ENCODE measurements around the gene GBGT1. TPM values are rescaled to one million over a fixed set of nuclear protein-coding genes. Genes with fewer than 3 reads are reported as not detected.
A peak's percentile ranks its signal among the peaks of the same experiment; 100 is the strongest.

GBGT1 gene
- total and polyA plus RNA-seq, 10 donors, result 9.2 to 52.8 (median 30.7) TPM

GRCh38 chr9:133154097-133154989 is 9.4 kb downstream of the GBGT1 start:
- 89 to 94% (median 90%) methylated on average over 12 to 13 of the region's 13 CpGs for WGBS, 5 donors
- H3K27ac ChIP-seq, result no peak overlapping the region
- no peak overlapping the region for H3K4me3 ChIP-seq
- peak; percentile 65 for DNase-seq
- H3K4me1 ChIP-seq, result peaks cover 0 to 12% (median 6%) of the 10 kb centered on the region in 6 donors
- no peak for TF ChIP-seq POLR2AphosphoS5 (IDR thresholded peaks at IDR 0.05)
- H3K36me3 ChIP-seq, result peaks cover 0 to 55% (median 2%) of the 10 kb centered on the region in 6 donors
- no peaks in the 10 kb centered on the region for H3K9me3 ChIP-seq
- intact Hi-C loops (cut with DNase I; ENCODE audit: low total_unique reads), result no loop called here
- no peaks in the 10 kb centered on the region for H3K27me3 ChIP-seq (replicated peaks in 1 of 7)

- H3K4me1 ChIP-seq, result peaks cover 0 to 17% (median 9%) of the 10 kb centered on the region in 6 donors
- TF ChIP-seq CTCF (IDR thresholded peaks at IDR 0.05 in 8 of 11, conservative IDR thresholded peaks at IDR 0.05 in 3 of 11) (no peak), POLR2A (IDR thresholded peaks at IDR 0.05) (no peak), POLR2AphosphoS5 (IDR thresholded peaks at IDR 0.05) (peak in 2 of 3 donors; percentile 37 to 51)
- no peak overlapping the region for H3K4me3 ChIP-seq
- peaks cover 0 to 48% (median 2%) of the 10 kb centered on the region in 6 donors for H3K36me3 ChIP-seq
- DNase-seq, result peak; percentile 74
- 75 to 83% (median 80%) methylated on average over 27 to 36 of the region's 36 CpGs for WGBS, 5 donors
- H3K27me3 ChIP-seq (replicated peaks in 1 of 7), result no peaks in the 10 kb centered on the region
- intact Hi-C loops (cut with DNase I; ENCODE audit: low total_unique reads), result no loop called here
- no peaks in the 10 kb centered on the region for H3K9me3 ChIP-seq
- no peak overlapping the region for H3K27ac ChIP-seq
Observed at GRCh38 chr9:133153227-133154096, 10.3 kb downstream of the GBGT1 start.

- no peak overlapping the region for H3K4me3 ChIP-seq
- 82 to 93% (median 88%) methylated on average over 13 to 14 of the region's 14 CpGs for WGBS, 5 donors
- intact Hi-C loops (cut with DNase I; ENCODE audit: low total_unique reads), result no loop called here
- H3K36me3 ChIP-seq, result peaks cover 0 to 33% (median 2%) of the 10 kb centered on the region in 6 donors
- DNase-seq, result no peak
- H3K27me3 ChIP-seq (replicated peaks in 1 of 7), result no peaks in the 10 kb centered on the region
- peaks cover 9 to 33% (median 25%) of the 10 kb centered on the region in 6 donors for H3K4me1 ChIP-seq
- TF ChIP-seq POLR2AphosphoS5 (IDR thresholded peaks at IDR 0.05) (peak in 1 of 3 donors; percentile 43), CTCF (IDR thresholded peaks at IDR 0.05 in 8 of 11, conservative IDR thresholded peaks at IDR 0.05 in 3 of 11) (no peak)
- no peak overlapping the region for H3K27ac ChIP-seq
- H3K9me3 ChIP-seq, result no peaks in the 10 kb centered on the region
Observed at GRCh38 chr9:133151601-133152525, 11.9 kb downstream of the GBGT1 start.

- WGBS, 5 donors, result 91 to 98% (median 94%) methylated on average over 6 of the region's 6 CpGs
- TF ChIP-seq POLR2AphosphoS5 (IDR thresholded peaks at IDR 0.05), result peak in 2 of 3 donors; percentile 22 to 61
- no peak for TF ChIP-seq CTCF (IDR thresholded peaks at IDR 0.05 in 8 of 11, conservative IDR thresholded peaks at IDR 0.05 in 3 of 11)
- no peak for DNase-seq
- intact Hi-C loops (cut with DNase I; ENCODE audit: low total_unique reads), result no loop called here
- H3K4me3 ChIP-seq, result no peak overlapping the region
- H3K36me3 ChIP-seq, result peaks cover 0 to 28% (median 2%) of the 10 kb centered on the region in 6 donors
- H3K4me1 ChIP-seq, result peaks cover 9 to 36% (median 26%) of the 10 kb centered on the region in 6 donors
- H3K27ac ChIP-seq, result no peak overlapping the region
- no peaks in the 10 kb centered on the region for H3K27me3 ChIP-seq (replicated peaks in 1 of 7)
- H3K9me3 ChIP-seq, result no peaks in the 10 kb centered on the region
Observed at GRCh38 chr9:133151041-133151440, 12.7 kb downstream of the GBGT1 start.

Data from spleen (tissue), 11 donors.